Activated CD4-positive, alpha-beta T cell treated with anti-CD3 and anti-CD28 coated beads, Interleukin-2, amount 10 ng/mL, durations not matched to agents 7 days and 5 days (primary cell): ENCODE measurements around the gene GJD4. TPM values are rescaled to one million over a fixed set of nuclear protein-coding genes. Genes with fewer than 3 reads are reported as not detected.

ENCODE experiments used
- CTCF ChIA-PET: fragments of 350-600 bp; sonication (Branson Sonifier 250); formaldehyde crosslinking; loops from one replicate; lab custom pipeline; 2021; ENCODE audit warnings: antibody characterized with exemption; lab: Charles Lee
- POLR2A ChIA-PET: fragments of 350-600 bp; sonication (Branson Sonifier 250); formaldehyde crosslinking; loops from one replicate; lab custom pipeline; 2021; ENCODE audit warnings: antibody characterized with exemption; lab: Charles Lee
- DNase-seq: peaks from one replicate; pipeline ENCODE4 v3.0.0-alpha.2; 2020
- H3K27ac Mint-ChIP-seq: one replicate; pipeline ENCODE4 v1.8.0; 2021; ENCODE audit warnings: mild to moderate bottlenecking, moderate library complexity, mixed read lengths
- H3K27me3 Mint-ChIP-seq: one replicate; pipeline ENCODE4 v1.8.0; 2021; ENCODE audit warnings: mixed read lengths
- H3K36me3 Mint-ChIP-seq: one replicate; pipeline ENCODE4 v1.8.0; 2021; ENCODE audit warnings: low read depth, mixed read lengths
- H3K4me1 Mint-ChIP-seq: one replicate; pipeline ENCODE4 v1.8.0; 2021; ENCODE audit warnings: mixed read lengths
- H3K4me3 Mint-ChIP-seq: one replicate; pipeline ENCODE4 v1.8.0; 2021; ENCODE audit warnings: mild to moderate bottlenecking, moderate library complexity, mixed read lengths
- H3K9me3 Mint-ChIP-seq: one replicate; pipeline ENCODE4 v1.8.0; 2021; ENCODE audit warnings: mixed read lengths
- total RNA-seq, 2 experiments: library from RNA; stranded (reverse); gene quantifications; one replicate each; pipeline ENCODE4 v1.2.3, GENCODE V29; 2021

The GJD4 gene
- total RNA-seq, 2 experiments from 2014 or later, result not detected

GRCh38 chr10:35608328-35608672 lies 3.2 kb downstream of the GJD4 start:
- peaks cover 35% of the 10 kb centered on the region for H3K27me3 Mint-ChIP-seq
- peaks cover 6% of the 10 kb centered on the region for H3K4me1 Mint-ChIP-seq
- no peak for DNase-seq
- H3K36me3 Mint-ChIP-seq, result no peaks in the 10 kb centered on the region
- POLR2A ChIA-PET, result no interaction called here
- no peak overlapping the region for H3K4me3 Mint-ChIP-seq
- H3K27ac Mint-ChIP-seq, result no peak overlapping the region
- peaks cover 2% of the 10 kb centered on the region for H3K9me3 Mint-ChIP-seq
- CTCF ChIA-PET, result no interaction called here

GRCh38 chr10:35611750-35612149 lies 6.6 kb downstream of the GJD4 start:
- H3K4me1 Mint-ChIP-seq, result peaks cover 6% of the 10 kb centered on the region
- POLR2A ChIA-PET, result no interaction called here
- H3K27me3 Mint-ChIP-seq, result peaks cover 25% of the 10 kb centered on the region
- CTCF ChIA-PET, result interaction anchor here (0.9 kb wide), 1 partner anchor 19 kb away, joined by 3 read pairs; no protein-coding TSS in a partner anchor
- H3K27ac Mint-ChIP-seq, result no peak overlapping the region
- H3K9me3 Mint-ChIP-seq, result peaks cover 2% of the 10 kb centered on the region
- DNase-seq, result no peak
- no peaks in the 10 kb centered on the region for H3K36me3 Mint-ChIP-seq
- no peak overlapping the region for H3K4me3 Mint-ChIP-seq

- Mint-ChIP-seq H3K27ac (no peak overlapping the region), H3K9me3 (peaks cover 2% of the 10 kb centered on the region), H3K4me3 (no peak overlapping the region), H3K4me1 (peaks cover under 1% of the 10 kb centered on the region), H3K27me3 (peaks cover 18% of the 10 kb centered on the region), H3K36me3 (no peaks in the 10 kb centered on the region)
- POLR2A ChIA-PET, result no interaction called here
- DNase-seq, result no peak
- CTCF ChIA-PET, result interaction anchor here (0.9 kb wide), 1 partner anchor 19 kb away, joined by 3 read pairs; no protein-coding TSS in a partner anchor
Observed at GRCh38 chr10:35612385-35613106, 7.4 kb downstream of the GJD4 start.

GRCh38 chr10:35613107-35613440 lies 7.9 kb downstream of the GJD4 start:
- H3K27ac Mint-ChIP-seq, result no peak overlapping the region
- ChIA-PET POLR2A (no interaction called here), CTCF (no interaction called here)
- peaks cover 18% of the 10 kb centered on the region for H3K27me3 Mint-ChIP-seq
- no peaks in the 10 kb centered on the region for H3K36me3 Mint-ChIP-seq
- no peaks in the 10 kb centered on the region for H3K4me1 Mint-ChIP-seq
- DNase-seq, result no peak
- H3K9me3 Mint-ChIP-seq, result peaks cover 2% of the 10 kb centered on the region
- no peak overlapping the region for H3K4me3 Mint-ChIP-seq

GRCh38 chr10:35613597-35614226 lies 8.6 kb downstream of the GJD4 start:
- no peak overlapping the region for H3K27ac Mint-ChIP-seq
- POLR2A ChIA-PET, result interaction anchor here (0.7 kb wide), 1 partner anchor 36 kb away, joined by 4 read pairs; no protein-coding TSS in a partner anchor
- no peaks in the 10 kb centered on the region for H3K36me3 Mint-ChIP-seq
- H3K4me1 Mint-ChIP-seq, result no peaks in the 10 kb centered on the region
- peaks cover 2% of the 10 kb centered on the region for H3K9me3 Mint-ChIP-seq
- no peak overlapping the region for H3K4me3 Mint-ChIP-seq
- CTCF ChIA-PET, result no interaction called here
- no peak for DNase-seq
- peaks cover 18% of the 10 kb centered on the region for H3K27me3 Mint-ChIP-seq

- no peak overlapping the region for H3K27ac Mint-ChIP-seq
- peaks cover 16% of the 10 kb centered on the region for H3K27me3 Mint-ChIP-seq
- peaks cover 2% of the 10 kb centered on the region for H3K9me3 Mint-ChIP-seq
- ChIA-PET CTCF (no interaction called here), POLR2A (interaction anchor here (0.7 kb wide), 1 partner anchor 37 kb away, joined by 4 read pairs; no protein-coding TSS in a partner anchor)
- no peak overlapping the region for H3K4me3 Mint-ChIP-seq
- no peak for DNase-seq
- H3K36me3 Mint-ChIP-seq, result no peaks in the 10 kb centered on the region
- H3K4me1 Mint-ChIP-seq, result no peaks in the 10 kb centered on the region
Observed at GRCh38 chr10:35614312-35614711, 9.2 kb downstream of the GJD4 start.

GRCh38 chr10:35626971-35627507 lies 21.9 kb downstream of the GJD4 start:
- POLR2A ChIA-PET, result no interaction called here
- no peaks in the 10 kb centered on the region for H3K9me3 Mint-ChIP-seq
- H3K4me3 Mint-ChIP-seq, result no peak overlapping the region
- H3K36me3 Mint-ChIP-seq, result no peaks in the 10 kb centered on the region
- peaks cover 6% of the 10 kb centered on the region for H3K27me3 Mint-ChIP-seq
- no peak for DNase-seq
- H3K27ac Mint-ChIP-seq, result no peak overlapping the region
- H3K4me1 Mint-ChIP-seq, result no peaks in the 10 kb centered on the region
- CTCF ChIA-PET, result interaction anchor here (1.5 kb wide), 1 partner anchor 11 kb away, joined by 7 read pairs; no protein-coding TSS in a partner anchor

GRCh38 chr10:35631404-35631803 lies 26.3 kb downstream of the GJD4 start:
- Mint-ChIP-seq H3K36me3 (no peaks in the 10 kb centered on the region), H3K27ac (no peak overlapping the region), H3K27me3 (peaks cover 14% of the 10 kb centered on the region), H3K9me3 (no peaks in the 10 kb centered on the region), H3K4me3 (no peak overlapping the region), H3K4me1 (no peaks in the 10 kb centered on the region)
- ChIA-PET CTCF (no interaction called here), POLR2A (no interaction called here)
- no peak for DNase-seq

GRCh38 chr10:35632027-35632426 lies 26.9 kb downstream of the GJD4 start:
- Mint-ChIP-seq H3K27me3 (peaks cover 19% of the 10 kb centered on the region), H3K4me3 (no peak overlapping the region), H3K36me3 (no peaks in the 10 kb centered on the region), H3K9me3 (no peaks in the 10 kb centered on the region), H3K27ac (no peak overlapping the region), H3K4me1 (no peaks in the 10 kb centered on the region)
- ChIA-PET POLR2A (no interaction called here), CTCF (no interaction called here)
- no peak for DNase-seq

GRCh38 chr10:35633006-35633980 lies 28.2 kb downstream of the GJD4 start:
- H3K4me1 Mint-ChIP-seq, result no peaks in the 10 kb centered on the region
- H3K4me3 Mint-ChIP-seq, result no peak overlapping the region
- H3K9me3 Mint-ChIP-seq, result no peaks in the 10 kb centered on the region
- H3K36me3 Mint-ChIP-seq, result no peaks in the 10 kb centered on the region
- DNase-seq, result no peak
- ChIA-PET CTCF (interaction anchor here (0.7 kb wide), 1 partner anchor 340 kb away, joined by 3 read pairs; no protein-coding TSS in a partner anchor), POLR2A (no interaction called here)
- H3K27ac Mint-ChIP-seq, result no peak overlapping the region
- peaks cover 28% of the 10 kb centered on the region for H3K27me3 Mint-ChIP-seq

GRCh38 chr10:35635576-35635975 lies 30.4 kb downstream of the GJD4 start:
- DNase-seq, result peak; percentile 66
- no peaks in the 10 kb centered on the region for H3K36me3 Mint-ChIP-seq
- peaks cover 41% of the 10 kb centered on the region for H3K27me3 Mint-ChIP-seq
- POLR2A ChIA-PET, result no interaction called here
- CTCF ChIA-PET, result interaction anchor here (0.8 kb wide), 1 partner anchor 16 kb away, joined by 3 read pairs; no protein-coding TSS in a partner anchor
- H3K9me3 Mint-ChIP-seq, result no peaks in the 10 kb centered on the region
- H3K27ac Mint-ChIP-seq, result no peak overlapping the region
- H3K4me3 Mint-ChIP-seq, result no peak overlapping the region
- H3K4me1 Mint-ChIP-seq, result peaks cover 8% of the 10 kb centered on the region

GRCh38 chr10:35636956-35637355 lies 31.8 kb downstream of the GJD4 start:
- no peak for DNase-seq
- no peak overlapping the region for H3K4me3 Mint-ChIP-seq
- peaks cover 12% of the 10 kb centered on the region for H3K4me1 Mint-ChIP-seq
- POLR2A ChIA-PET, result interaction anchor here (0.6 kb wide), 1 partner anchor 58 kb away, joined by 3 read pairs; no protein-coding TSS in a partner anchor
- no peaks in the 10 kb centered on the region for H3K9me3 Mint-ChIP-seq
- H3K27ac Mint-ChIP-seq, result no peak overlapping the region
- H3K36me3 Mint-ChIP-seq, result no peaks in the 10 kb centered on the region
- CTCF ChIA-PET, result interaction anchor here (1.7 kb wide), 1 partner anchor 13 kb away, joined by 5 read pairs; no protein-coding TSS in a partner anchor
- H3K27me3 Mint-ChIP-seq, result peaks cover 46% of the 10 kb centered on the region
